Measurements from ENCODE around the gene ONECUT3.
"Not testable (repeated sequence)": the region's sequence is repeated elsewhere in the genome, so short reads cannot be mapped to it uniquely, and the experiment has no call there.

The ONECUT3 gene

DNA sequence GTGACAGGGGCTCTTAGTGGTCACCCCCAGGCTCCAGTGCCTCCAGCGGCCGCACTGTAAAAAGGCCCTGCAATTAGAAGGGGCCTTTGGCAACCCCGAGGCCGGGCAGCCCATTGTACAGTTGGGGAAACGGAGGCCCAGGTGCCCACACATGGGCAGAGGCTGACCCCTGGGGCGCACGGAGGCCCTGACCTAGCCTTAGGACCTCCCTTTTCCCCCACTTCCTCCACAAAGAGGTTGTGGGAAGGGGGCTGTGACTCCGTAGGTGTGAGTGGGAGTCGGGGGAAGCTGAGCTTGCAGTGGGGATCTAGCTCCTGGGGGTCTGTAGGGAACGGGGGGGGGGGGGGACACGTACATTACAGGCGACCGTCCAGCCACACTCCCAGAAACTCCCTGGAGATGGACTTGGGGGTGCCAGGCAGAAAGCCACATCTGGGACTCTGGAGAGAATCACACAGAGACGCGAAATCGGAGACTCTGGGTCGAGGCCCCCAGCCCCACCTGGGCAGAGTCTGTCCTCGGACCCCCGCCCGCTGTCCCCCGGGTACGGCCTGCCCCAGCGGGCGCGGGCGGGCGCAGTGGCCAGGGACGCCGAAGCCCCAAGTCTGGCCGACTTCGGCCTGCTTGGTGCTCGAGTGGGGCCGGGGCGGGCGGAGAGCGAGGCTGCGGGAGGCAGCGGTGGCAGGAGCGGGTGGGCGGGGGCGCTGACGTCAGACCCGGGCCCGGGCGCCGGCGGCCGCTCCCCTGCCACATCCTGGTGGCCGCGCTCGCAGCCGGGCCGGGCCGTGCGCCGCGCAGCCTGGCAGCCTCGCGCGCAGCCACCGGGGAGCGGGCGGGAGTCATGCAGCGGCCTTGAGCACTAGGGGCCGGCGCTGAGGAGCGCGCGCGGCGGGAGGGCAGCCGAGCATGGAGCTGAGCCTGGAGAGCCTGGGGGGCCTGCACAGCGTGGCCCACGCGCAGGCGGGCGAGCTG is at the start of gene ONECUT3:
TSS of gene ONECUT3 (plus strand) at position 750 of the 972 bp plus-strand sequence. CDS start at position 907, 157 bp downstream.
- no peak for DNase-seq

DNA sequence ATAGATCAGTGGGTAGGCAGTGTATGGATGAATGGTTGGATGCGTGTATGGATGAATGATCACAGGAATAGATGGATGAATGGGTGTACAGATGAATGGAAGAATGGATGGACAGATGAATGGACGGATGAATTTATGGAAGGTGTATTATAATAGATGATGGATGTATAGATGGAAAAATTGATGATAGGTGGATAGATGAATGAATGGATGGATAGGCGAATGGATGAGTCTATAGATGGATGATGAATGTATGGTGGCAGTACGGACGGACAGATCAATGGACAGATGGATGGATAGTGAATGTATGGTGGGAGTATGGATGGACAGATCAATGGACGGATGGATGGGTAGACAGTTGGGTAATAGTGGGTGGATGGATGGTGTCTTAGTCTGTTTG is 49.0 kb upstream of the ONECUT3 start:
- no peak for DNase-seq

DNA sequence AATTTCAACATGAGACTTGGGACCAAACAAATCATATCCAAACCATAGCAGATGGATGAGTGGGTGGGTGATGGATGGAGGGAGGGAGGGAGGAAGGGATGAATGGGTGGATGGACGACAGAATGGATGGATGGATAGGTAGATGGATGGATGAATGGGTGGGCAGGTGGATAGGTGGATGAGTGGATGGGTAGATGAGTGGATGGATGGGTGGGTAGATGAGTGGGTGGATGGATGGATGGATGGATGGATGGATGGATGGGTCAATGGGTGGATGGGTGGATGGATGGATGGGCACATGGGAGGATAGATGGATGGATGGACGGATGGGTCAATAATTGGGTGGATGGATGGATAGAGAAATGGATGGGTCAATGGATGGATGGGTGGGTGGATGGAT is 47.9 kb upstream of the ONECUT3 start:
- DNase-seq = no peak

DNA sequence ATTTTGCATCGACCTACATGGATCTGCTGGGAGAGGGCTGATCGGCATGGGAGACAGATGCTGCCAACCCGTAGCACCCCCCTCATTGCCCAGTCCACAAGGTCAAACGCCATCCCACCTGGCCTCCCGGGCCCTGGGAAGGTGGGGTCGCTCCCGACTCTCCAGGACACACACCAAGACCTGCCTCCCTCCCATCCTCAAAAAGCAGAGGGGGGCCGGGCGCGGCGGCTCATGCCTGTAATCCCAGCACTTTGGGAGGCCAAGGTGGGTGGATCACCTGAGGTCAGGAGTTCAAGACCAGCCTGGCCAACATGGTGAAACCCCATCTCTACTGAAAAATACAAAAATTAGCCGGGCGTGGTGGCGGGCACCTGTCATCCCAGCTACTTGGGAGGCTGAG is 46.7 kb upstream of the ONECUT3 start:
- DNase-seq = not testable (repeated sequence)

DNA sequence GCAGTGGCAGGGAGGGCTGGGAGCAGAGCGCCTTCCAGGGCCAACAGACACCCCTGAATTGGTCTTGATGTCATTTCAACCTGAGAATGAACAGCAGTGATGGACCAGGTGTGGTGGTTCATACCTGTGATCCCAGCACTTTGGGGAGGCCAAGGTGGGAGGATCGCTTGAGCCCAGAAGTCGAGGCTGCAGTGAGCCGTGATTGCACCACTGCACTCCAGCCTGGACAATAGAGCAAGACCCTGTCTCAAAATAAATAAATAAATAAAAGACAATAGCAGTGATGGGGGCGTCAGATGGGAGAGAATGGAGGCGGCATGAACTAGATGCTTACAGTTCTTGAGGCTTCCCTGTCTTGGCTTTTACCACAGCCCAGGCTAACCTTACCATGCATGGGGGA is 46.1 kb upstream of the ONECUT3 start:
- DNase-seq = no peak

DNA sequence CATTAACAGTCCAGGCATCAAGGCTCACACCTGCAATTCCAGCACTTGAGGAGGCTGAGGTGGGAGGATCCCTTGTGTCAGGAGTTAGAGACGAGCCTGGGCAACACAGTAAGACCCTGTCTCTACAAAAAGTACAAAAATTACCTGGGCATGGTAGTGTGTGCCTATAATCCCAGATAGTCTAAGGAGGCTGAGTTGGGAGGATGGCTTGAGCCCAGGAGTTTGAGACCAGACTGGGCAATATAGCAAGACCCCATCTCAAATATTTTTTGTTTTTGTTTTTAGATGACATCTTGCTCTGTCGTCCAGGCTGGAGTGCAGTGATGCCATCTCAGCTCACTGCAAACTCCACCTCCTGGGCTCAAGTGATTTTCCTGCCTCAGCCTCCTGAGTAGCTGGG is 40.1 kb upstream of the ONECUT3 start:
- no peak for DNase-seq

DNA sequence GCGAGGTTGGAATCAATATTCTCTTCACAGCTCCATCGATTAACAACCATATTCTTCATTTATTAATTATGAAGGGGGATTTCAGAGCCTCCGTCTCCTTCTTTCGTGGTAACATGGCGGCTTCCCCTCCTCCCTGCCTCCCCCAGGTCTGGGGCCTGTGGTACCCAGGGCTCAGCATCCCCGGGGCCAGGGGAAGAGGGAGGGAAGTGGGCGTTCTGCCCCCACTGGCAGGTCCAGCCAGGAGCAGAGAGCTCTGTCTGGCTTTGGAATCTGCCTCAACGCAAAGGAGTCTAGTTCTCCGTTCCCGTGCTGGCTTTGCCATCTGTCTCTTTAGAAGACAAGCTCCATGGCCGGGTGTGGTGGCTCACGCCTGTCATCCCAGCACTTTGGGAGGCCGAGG is 37.8 kb upstream of the ONECUT3 start:
- DNase-seq = no peak

DNA sequence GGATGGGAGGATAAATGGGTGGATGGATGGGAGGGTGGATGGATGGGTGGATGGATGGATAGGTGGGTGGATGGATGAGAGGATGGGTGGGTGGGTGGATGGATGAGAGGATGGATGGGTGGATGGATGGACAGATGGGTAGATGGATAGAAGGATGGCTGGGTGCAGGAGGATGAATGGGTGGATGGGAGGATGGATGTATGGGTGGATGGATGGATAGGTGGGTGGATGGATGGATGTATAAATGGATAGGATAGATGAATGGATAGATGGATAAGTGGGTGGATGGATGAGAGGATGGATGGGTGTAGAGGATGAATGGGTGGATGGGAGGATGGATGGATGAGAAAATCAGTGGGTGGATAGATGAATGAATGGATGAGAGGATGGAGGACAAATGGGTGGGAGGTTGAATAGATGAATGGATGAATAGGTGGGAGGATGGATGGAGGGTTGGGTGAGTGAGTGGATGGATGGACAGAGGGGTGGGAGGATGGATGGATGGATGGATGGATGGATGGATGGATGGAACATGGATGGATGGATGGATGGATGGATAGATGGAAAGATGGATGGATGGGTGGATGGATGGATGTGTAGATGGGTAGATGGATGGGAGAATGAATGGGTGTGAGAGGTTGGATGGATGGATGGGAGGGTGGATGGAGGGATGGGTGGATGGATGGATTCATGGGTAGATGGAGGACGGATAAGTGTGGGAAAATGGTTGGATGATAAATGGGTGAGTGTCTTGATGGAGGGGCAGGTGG is 35.9 kb upstream of the ONECUT3 start:
- no peak for DNase-seq

DNA sequence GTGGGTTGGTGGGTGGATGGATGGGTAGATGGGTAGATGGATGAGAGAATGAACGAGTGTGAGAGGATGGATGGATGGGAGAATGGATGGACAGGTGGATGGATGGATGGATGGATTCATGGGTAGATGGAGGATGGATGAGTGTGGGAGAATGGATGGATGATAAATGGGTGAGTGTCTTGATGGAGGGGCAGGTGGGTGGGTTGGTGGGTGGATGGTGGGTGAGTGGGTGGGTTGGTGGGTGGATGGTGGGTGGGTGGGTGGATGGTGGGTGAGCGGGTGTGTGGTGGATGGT is 35.4 kb upstream of the ONECUT3 start:
- no peak for DNase-seq

DNA sequence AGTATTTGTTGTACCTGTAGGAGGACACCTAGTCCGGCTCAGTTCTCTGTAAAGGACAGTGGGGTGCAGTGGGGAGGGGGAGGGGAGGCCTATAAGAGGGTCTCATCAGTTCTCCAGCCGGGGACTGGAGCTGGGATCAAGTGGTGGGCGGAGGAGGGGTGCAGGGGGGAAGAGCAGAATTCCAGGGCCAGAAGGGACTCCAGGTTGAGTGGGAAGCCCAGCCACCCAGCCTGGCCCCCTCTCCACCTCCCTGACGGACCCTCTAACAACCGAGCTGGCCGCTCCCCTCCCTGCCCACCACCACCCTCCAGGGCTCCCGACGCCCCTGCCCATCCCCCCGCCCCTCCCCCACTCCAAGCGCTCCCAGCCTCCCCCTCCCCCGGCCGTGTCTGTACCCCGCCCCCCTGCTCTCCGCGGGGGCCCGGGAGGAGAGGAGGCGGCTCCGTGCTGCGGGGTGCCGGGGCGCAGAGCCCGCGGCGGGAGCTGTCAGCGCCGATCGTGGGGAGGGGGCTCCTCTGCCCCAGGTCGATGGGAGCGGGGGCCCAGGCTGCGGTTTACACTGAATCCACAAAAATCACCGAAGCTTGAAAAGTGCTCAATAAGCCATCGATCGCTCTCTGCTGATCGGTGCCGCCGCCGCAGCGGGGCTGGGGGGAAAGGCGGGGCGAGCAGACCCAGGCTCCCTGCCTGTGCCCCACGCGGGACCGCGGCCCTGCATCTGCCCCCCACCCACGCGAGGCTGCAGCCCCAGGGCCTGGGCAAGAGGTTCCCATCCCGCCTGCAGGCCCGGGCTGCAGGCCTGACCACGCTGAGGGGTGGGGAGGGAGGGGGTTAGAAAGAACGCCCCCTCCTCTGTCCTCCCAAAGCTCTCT is 34.6 kb upstream of the ONECUT3 start:
- DNase-seq = no peak

DNA sequence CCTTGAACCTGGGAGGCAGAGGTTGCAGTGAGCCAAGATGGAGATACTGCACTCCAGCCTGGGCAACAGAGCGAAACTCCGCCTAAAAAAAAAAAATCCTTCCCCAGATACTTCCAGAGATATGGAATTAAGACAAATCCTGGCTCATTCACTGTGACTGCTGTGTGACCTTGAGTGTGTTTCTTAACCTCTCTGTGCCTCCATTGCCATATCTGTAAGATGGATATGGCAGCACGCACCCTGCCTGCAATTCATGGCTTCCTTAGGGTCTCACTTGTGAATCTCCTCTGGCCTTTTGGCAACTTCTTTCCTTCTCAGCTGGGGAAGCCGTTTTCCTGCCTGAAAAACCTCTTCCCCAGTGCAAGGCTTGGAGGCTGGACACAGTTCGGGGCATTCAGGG is 33.8 kb upstream of the ONECUT3 start:
- DNase-seq = no peak

DNA sequence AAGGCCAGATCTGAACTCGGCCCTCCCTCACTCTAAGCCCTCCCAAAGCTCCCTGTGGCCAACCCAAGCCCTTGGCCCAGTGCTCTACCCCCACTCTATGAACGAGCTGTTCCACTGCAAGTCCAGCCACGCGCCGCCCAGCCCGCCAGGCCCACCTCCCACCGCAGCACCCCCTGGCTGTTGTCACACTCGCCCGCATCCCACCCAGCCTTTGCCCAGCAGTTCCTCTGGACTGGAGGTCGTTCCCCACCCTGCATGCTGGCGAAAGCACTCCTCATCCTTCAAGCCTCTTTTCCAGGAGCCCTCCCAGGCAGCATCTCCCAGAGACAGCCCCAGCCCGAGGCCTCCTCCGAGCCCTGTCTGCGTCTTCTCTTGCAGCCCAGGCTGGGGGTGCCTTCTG is 33.1 kb upstream of the ONECUT3 start:
- no peak for DNase-seq

DNA sequence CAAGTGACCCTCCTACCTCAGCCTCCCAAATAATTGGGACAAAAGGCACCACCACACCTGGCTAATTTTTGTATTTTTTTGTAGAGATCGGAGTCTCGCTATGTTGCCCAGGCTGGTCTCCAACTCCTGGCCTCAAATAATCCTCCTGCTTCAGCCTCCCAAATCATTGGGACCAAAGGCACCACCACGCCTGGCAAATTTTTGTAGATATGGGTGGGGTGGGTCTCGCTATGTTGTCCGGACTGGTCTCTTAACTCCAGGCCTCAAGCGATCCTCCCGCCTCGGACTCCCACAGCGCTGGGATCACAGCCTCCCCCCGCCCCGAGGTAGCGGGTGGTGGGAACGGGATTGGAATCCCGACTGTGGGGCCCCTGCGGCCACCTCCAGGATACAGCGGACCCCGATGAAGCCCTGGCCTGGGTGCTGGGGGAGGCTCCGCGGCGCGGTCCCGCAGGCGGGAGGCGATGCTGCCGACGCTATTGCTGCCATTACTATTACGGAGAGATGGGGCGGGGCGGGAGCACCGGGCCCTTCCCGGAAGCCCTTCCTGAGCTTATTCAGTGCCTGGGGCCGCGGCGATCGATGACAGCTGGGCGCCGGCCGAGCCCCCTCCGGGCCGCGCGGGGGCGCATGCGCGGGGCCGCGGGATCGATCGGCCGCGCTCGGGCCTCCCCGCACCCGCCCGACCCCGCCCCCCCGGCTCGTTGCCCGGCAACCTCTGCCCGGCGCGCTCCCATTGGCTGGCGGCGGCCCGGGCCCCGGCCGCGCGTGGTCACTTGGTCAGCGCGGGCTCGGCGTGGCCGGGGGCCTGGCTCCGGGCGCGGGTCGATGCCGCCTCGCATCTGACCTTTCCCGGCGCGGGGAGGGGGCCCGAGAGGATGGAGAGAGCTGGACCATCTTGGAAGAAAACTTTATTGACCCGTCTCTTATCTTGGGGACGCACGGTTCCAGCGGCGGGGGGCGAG is 27.9 kb upstream of the ONECUT3 start:
- DNase-seq = peak in 48 of 51 donors; percentile 7 to 83 (median 48)

DNA sequence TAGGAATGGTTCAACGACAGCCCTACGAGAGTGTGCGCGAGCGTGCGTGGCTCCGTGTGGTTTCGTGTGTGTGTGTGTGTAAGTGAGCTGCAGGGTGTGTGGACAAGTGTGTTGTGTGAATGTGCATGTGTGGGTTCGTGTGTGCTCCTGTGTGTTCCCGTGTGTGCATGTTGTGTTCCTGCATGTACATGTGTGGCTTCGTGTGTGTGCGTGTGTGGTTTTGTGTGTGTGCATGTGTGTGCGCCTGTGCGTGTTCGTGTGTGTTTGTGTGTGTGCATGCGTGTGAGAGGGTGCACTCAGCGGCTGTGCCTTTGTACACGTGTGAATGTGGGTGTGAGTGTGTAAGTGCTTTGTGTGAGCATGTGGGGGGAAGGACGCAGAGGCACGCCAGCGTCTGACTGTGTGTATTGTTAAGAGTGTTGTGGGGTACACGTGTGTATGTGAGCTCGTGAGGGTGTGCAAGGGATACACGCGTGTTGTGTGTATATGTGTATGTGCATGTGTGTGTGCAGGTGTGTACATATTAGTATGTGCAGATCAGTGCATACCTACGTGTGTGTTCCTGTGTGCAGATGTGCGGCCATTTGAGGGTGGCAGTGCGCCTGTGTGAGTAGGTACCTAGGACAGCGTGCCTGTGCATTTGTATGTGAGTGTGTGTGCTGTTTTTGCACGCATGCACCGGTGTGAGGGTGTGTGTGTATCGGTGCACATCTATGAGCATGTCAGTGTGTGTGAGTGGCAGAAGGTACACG is 24.3 kb upstream of the ONECUT3 start:
- DNase-seq = no peak

DNA sequence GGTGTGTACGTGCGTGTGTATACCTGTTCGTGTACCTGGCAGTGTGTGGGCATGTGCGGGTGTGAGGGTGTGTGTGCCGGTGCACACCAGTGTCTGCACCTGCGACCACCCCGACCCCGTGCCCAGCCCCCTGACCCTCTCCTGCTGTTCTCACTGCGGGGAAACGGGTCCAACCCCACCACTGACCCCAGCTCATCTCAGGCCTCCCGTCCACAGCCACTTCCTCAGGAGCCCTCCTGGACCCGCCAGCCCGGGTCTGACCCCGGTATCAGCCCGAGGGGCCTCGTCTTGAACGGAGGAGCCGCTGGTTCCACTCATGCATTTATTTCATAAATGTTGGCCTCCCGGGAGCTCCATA is 23.8 kb upstream of the ONECUT3 start:
- DNase-seq = no peak

DNA sequence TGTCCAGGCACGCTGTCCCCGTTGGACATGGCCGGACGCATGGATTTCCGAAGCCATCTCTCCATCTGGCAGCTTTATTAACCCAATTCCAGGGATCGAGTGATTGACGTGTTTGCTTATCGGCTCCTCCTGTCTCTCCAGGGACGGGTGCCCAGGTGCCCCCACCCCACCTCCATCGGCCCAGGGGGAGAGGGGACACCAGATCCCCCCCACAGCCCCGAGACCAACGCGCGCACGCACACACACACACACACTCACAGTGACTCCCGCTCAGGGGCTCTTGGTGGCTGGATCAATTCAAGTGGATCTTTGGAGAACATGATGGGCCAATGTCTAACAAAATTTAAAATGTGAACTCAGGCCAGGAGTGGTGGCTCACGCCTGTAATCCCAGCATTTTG is 23.1 kb upstream of the ONECUT3 start:
- no peak for DNase-seq

DNA sequence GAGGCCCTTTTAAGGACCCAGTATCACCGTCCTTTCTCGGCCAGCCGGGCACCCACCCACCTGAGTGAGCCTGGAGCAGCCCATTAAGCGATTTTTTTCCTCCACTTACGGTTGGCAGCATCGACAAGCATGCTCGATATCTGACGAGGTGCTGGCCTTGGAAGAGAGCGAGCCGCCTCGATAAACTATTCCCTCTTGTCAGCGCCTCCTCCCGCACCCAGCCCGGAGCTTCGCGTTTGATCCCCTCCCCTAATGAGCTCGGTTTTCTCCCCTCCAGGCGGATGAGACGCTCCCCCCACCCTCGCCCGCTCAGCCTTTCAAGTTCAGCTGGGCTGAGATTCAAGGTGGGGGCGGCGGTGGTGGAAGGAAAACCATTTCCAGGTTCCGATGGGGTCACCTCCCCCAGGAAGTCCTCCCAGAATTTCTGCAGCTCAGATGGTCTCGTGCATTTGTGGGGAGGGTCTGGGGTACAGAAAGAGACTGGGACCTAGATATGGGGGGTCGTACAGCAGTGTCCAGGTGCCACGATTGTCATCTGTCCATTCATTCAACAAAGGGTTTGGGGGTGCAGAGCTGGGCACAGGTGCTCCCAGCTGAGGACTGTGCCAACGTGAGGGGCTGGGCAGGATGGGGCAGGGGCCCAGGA is 18.9 kb upstream of the ONECUT3 start:
- no peak for DNase-seq

DNA sequence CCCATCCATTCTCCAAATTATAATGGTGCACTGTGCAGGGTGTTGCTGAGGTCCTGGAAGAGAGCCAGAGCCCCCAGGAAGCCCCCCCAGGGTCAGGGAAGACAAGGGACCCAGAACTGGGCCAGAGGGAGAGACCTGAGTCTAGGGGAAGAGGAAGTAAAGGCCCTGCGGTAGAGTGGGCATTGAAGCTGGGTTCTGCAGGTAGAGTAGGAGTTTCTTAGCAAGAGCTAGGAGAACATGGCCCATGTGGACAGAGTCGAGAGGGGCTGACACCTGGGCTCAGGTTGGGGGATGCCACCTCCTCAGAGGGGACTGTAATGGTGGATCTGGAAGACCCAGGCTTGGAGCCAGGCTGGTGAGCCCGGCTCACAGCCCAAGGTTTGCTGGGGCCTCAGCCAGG is 17.0 kb upstream of the ONECUT3 start:
- no peak for DNase-seq

DNA sequence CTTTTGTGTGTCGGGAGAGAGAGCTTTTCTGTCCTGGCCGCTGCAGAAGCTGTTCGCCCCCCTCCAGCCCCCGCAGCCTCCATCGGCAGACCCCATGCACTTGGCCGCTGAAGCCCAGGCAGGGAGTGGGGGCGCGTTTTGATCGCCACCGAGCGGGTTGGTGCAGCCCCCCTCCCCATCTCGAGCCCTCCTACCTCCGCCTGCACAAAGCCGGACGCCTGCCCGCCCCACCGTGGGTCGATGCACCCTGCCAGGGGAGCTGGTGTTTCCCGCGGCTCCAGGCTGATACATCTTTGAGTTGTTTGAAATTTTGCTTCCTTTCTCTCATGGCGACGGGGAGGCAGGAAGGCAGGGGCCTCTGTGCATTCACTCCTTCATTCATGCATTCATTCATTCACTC is 16.4 kb upstream of the ONECUT3 start:
- DNase-seq = no peak
